ENCODE data around the gene HCK. TPM values are rescaled to one million over a fixed set of nuclear protein-coding genes. Genes with fewer than 3 reads are reported as not detected.

The HCK gene
- total and polyA plus RNA-seq, 7 donors: 8.6 to 28.0 (median 17.5) TPM

- Histone ChIP-seq H3K27me3 (no peaks in the 10 kb centered on the region), H3K36me3 (peaks cover 0 to 34% (median 11%) of the 10 kb centered on the region in 4 donors), H3K4me3 (no peak overlapping the region), H3K27ac (no peak overlapping the region), H3K9me3 (no peaks in the 10 kb centered on the region), H3K4me1 (peaks cover 0 to 4% (median 0%) of the 10 kb centered on the region in 4 donors)
- intact Hi-C loops (cut with DNase I): no loop called here
- TF ChIP-seq CTCF (IDR thresholded peaks at IDR 0.05) (no peak), POLR2A (IDR thresholded peaks at IDR 0.05) (no peak), EP300 (IDR thresholded peaks at IDR 0.05) (no peak)
- 86 to 92% methylated on average over 10 of the region's 10 CpGs for whole genome bisulfite sequencing, 2 donors
- DNase-seq: peak; percentile 27
Measured at GRCh38 chr20:32132911-32133549, 81.0 kb downstream of the HCK start.

GRCh38 chr20:32134026-32134425 is 82.0 kb downstream of the HCK start:
- Histone ChIP-seq H3K36me3 (peaks cover 0 to 44% (median 20%) of the 10 kb centered on the region in 4 donors), H3K27ac (no peak overlapping the region), H3K4me1 (peaks cover 0 to 4% (median 0%) of the 10 kb centered on the region in 4 donors), H3K9me3 (no peaks in the 10 kb centered on the region), H3K4me3 (no peak overlapping the region), H3K27me3 (no peaks in the 10 kb centered on the region)
- peak; percentile 25 for DNase-seq
- WGBS, 2 donors: 93 to 96% methylated on average over 5 of the region's 5 CpGs
- TF ChIP-seq POLR2AphosphoS5 (IDR thresholded peaks at IDR 0.05) (no peak), EP300 (IDR thresholded peaks at IDR 0.05) (no peak), POLR2A (IDR thresholded peaks at IDR 0.05) (no peak), CTCF (IDR thresholded peaks at IDR 0.05) (no peak)
- intact Hi-C loops (cut with DNase I): no loop called here

- peaks cover 0 to 62% (median 33%) of the 10 kb centered on the region in 4 donors for H3K36me3 ChIP-seq
- no peak overlapping the region for H3K4me3 ChIP-seq
- no peaks in the 10 kb centered on the region for H3K27me3 ChIP-seq
- peaks cover 0 to 4% (median 0%) of the 10 kb centered on the region in 4 donors for H3K4me1 ChIP-seq
- DNase-seq: no peak
- intact Hi-C loops (cut with DNase I): no loop called here
- 83 to 84% methylated on average over 3 of the region's 3 CpGs for WGBS, 2 donors
- H3K9me3 ChIP-seq: no peaks in the 10 kb centered on the region
- no peak overlapping the region for H3K27ac ChIP-seq
- TF ChIP-seq CTCF (IDR thresholded peaks at IDR 0.05) (no peak), EP300 (IDR thresholded peaks at IDR 0.05) (no peak), POLR2AphosphoS5 (IDR thresholded peaks at IDR 0.05) (no peak)
Measured at GRCh38 chr20:32135983-32136515, 84.0 kb downstream of the HCK start.

- TF ChIP-seq EP300 (IDR thresholded peaks at IDR 0.05) (no peak), CTCF (IDR thresholded peaks at IDR 0.05) (no peak), POLR2A (IDR thresholded peaks at IDR 0.05) (no peak), POLR2AphosphoS5 (IDR thresholded peaks at IDR 0.05) (no peak)
- Histone ChIP-seq H3K27ac (no peak overlapping the region), H3K36me3 (peaks cover 18 to 80% (median 58%) of the 10 kb centered on the region in 4 donors), H3K4me1 (peaks cover 0 to 4% (median 0%) of the 10 kb centered on the region in 4 donors), H3K27me3 (no peaks in the 10 kb centered on the region), H3K4me3 (no peak overlapping the region), H3K9me3 (no peaks in the 10 kb centered on the region)
- intact Hi-C loops (cut with DNase I): no loop called here
- WGBS, 2 donors: 97 to 98% methylated on average over 8 of the region's 8 CpGs
- DNase-seq: peak; percentile 13
Measured at GRCh38 chr20:32138921-32139320, 86.9 kb downstream of the HCK start.

Data from sigmoid colon (tissue), 7 donors.